Measurements from ENCODE around the gene THSD8.

DNA sequence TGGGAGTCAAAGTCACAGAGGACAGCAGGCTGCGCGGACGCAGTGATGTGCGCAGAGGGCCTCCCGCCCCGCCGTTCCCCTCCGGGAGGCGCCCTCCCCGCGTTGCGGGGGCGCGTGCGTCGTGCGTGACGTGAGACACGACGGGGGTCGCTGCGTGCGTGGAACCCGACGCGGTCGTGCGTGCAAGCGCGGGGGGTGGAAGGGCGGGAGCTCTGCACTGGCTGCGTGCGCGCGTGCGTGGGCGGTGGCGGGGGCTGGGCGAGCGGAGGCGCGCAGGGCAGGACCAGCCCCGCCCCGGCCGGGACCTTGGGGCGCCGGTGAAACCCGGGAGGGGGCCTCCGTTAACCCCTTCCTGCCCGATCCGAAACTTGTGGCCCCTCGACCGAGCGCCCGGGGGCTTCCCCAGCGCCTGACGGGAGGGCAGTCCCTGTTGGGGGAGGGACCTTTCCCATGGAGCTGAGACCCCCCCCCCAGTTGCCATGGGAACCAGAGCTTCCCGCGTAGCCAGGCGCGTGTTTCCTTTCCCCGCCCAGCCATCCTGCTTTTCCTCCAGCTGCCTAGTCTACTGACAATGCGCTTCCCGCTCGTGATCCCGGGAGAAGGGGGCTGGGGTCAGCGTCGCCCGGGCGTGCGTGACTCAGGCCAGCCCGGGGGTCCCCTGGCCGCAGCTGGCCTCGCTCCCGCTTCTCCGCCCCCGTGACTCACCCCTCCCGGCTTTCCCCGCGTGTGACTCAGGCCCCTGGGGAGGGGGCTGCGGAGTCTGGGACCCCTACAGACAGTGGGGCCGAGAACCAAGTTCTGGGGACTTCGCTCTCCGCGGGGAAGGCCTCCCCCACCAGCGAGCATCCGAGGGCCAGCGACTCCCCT lies 19.2 kb upstream of the THSD8 start:
- TF ChIP-seq, protein P1, sequence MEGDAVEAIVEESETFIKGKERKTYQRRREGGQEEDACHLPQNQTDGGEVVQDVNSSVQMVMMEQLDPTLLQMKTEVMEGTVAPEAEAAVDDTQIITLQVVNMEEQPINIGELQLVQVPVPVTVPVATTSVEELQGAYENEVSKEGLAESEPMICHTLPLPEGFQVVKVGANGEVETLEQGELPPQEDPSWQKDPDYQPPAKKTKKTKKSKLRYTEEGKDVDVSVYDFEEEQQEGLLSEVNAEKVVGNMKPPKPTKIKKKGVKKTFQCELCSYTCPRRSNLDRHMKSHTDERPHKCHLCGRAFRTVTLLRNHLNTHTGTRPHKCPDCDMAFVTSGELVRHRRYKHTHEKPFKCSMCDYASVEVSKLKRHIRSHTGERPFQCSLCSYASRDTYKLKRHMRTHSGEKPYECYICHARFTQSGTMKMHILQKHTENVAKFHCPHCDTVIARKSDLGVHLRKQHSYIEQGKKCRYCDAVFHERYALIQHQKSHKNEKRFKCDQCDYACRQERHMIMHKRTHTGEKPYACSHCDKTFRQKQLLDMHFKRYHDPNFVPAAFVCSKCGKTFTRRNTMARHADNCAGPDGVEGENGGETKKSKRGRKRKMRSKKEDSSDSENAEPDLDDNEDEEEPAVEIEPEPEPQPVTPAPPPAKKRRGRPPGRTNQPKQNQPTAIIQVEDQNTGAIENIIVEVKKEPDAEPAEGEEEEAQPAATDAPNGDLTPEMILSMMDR (IDR thresholded peaks at IDR 0.05; ENCODE audit: low read depth, low read length, missing input control) = no peak
- no peak for TF ChIP-seq FOXA2 (IDR thresholded peaks at IDR 0.05)

All from liver (tissue), 2 donors.